HCT116 (cell line): ENCODE data around the gene RNF144B. TPM values are rescaled to one million over a fixed set of nuclear protein-coding genes. Genes with fewer than 3 reads are reported as not detected.

Source experiments
- ATAC-seq: fragments of 200-7000 bp; cut with Tn5 transposase; 2 replicates; pipeline ENCODE4 v1.9.1; 2020; ENCODE audit warnings: mild to moderate bottlenecking, moderate library complexity
- BruUV-seq: library from RNA; stranded (reverse); fragments of 400-500 nt; replicated peaks from 2 replicates; lab custom pipeline; 2021; lab: Mats Ljungman, UMichigan
- CTCF ChIA-PET: fragments of 300-600 bp; sonication (Branson Sonifier 250); formaldehyde crosslinking; loops from one replicate; lab custom pipeline; 2021; ENCODE audit warnings: antibody characterized with exemption; lab: Charles Lee
- POLR2A ChIA-PET: fragments of 300-600, 350-600 bp; sonication (Branson Sonifier 250); formaldehyde crosslinking; loops from one replicate; lab custom pipeline; 2021; ENCODE audit warnings: antibody characterized with exemption; lab: Charles Lee
- RAD21 ChIA-PET, 2 experiments: fragments of 300-600 bp; sonication (Branson Sonifier 250); formaldehyde crosslinking; loops; one replicate each; lab custom pipeline; 2023; ENCODE audit warnings: low total read pairs in 2 of 2; ENCODE audit not compliant: uncharacterized antibody in 2 of 2, unreplicated experiment in 2 of 2, low non-redundant PET in 1 of 2; lab: Charles Lee
- DNase-seq: peaks from one replicate; pipeline ENCODE4 v3.0.0-alpha.2; 2010; ENCODE audit warnings: low read depth, low spot score
- H2AFZ ChIP-seq: fragments of 200-600 bp; shearing (Covaris generic), sonication (generic); 2 replicates; pipeline ENCODE4 v1.6.1; 2017; ENCODE audit warnings: low read depth, mixed run types, mixed read lengths, antibody characterized with exemption, low read length; ENCODE audit not compliant: poor library complexity, severe bottlenecking
- H3K27ac ChIP-seq: 2 replicates; pipeline ENCODE4 v1.5.1; 2012; ENCODE audit warnings: low read depth, low read length
- H3K27me3 ChIP-seq: fragments of 200-600 bp; sonication (generic); 2 replicates; pipeline ENCODE4 v1.6.1; 2016; ENCODE audit warnings: mixed run types, low read length, mixed read lengths; ENCODE audit not compliant: insufficient read depth
- H3K36me3 ChIP-seq, 2 experiments: fragments of 200-500 bp in 1 of 2; fragments of 200-600 bp in 1 of 2; sonication (Bioruptor generic) in 1 of 2; sonication (generic) in 1 of 2; 2 replicates each; pipeline versions ENCODE4 v1.5.1 to v1.6.1; 2014 to 2016; ENCODE audit warnings: low read length in 2 of 2, inconsistent platforms in 1 of 2, mixed read lengths in 1 of 2, mixed run types in 1 of 2; ENCODE audit not compliant: insufficient read depth in 2 of 2, control insufficient read depth in 1 of 2
- H3K4me1 ChIP-seq, 2 experiments: fragments of 200-600 bp in 1 of 2; sonication (generic) in 1 of 2; 2 replicates each; pipeline versions ENCODE4 v1.5.1 to v1.6.1; 2012 to 2017; ENCODE audit warnings: low read length in 2 of 2, inconsistent platforms in 1 of 2, mild to moderate bottlenecking in 1 of 2, mixed read lengths in 1 of 2, mixed run types in 1 of 2, moderate library complexity in 1 of 2; ENCODE audit not compliant: insufficient read depth in 2 of 2, control insufficient read depth in 1 of 2
- H3K4me2 ChIP-seq: fragments of 200-600 bp; sonication (generic); 2 replicates; pipeline ENCODE4 v1.6.1; 2017; ENCODE audit warnings: mixed run types, low read length, mixed read lengths
- H3K4me3 ChIP-seq, 2 experiments: fragments of 200-600 bp in 1 of 2; sonication (generic) in 1 of 2; replicated peaks in 1 of 2; 2 replicates each; pipeline ENCODE4 v1.5.1; 2011 to 2016; ENCODE audit warnings: low read length in 2 of 2, control low read depth in 1 of 2, low read depth in 1 of 2, mild to moderate bottlenecking in 1 of 2, mixed read lengths in 1 of 2, mixed run types in 1 of 2
- H3K79me2 ChIP-seq: fragments of 200-600 bp; sonication (generic); 2 replicates; pipeline ENCODE4 v1.6.1; 2017; ENCODE audit warnings: mild to moderate bottlenecking, mixed run types, low read length, moderate library complexity, mixed read lengths; ENCODE audit not compliant: insufficient read depth
- H3K9ac ChIP-seq: fragments of 200-600 bp; sonication (generic); 2 replicates; pipeline ENCODE4 v1.6.1; 2016; ENCODE audit warnings: low read length, mixed read lengths
- H3K9me2 ChIP-seq: fragments of 200-600 bp; sonication (generic), shearing (Covaris generic); 2 replicates; pipeline ENCODE4 v1.6.1; 2017; ENCODE audit warnings: mixed run types, mild to moderate bottlenecking, moderate library complexity; ENCODE audit not compliant: insufficient read depth
- H3K9me3 ChIP-seq, 2 experiments: fragments of 200-500 bp in 1 of 2; fragments of 200-600 bp in 1 of 2; sonication (Bioruptor generic) in 1 of 2; sonication (generic) in 1 of 2; 2 replicates each; pipeline ENCODE4 v1.6.1; 2014 to 2017; ENCODE audit warnings: low read length in 2 of 2, mixed read lengths in 2 of 2, inconsistent platforms in 1 of 2, low read depth in 1 of 2, mild to moderate bottlenecking in 1 of 2, mixed run types in 1 of 2, moderate library complexity in 1 of 2; ENCODE audit not compliant: control insufficient read depth in 1 of 2, insufficient read depth in 1 of 2
- H4K20me1 ChIP-seq: fragments of 200-600 bp; sonication (generic), shearing (Covaris generic); 2 replicates; pipeline ENCODE4 v1.6.1; 2017; ENCODE audit warnings: mixed run types, mild to moderate bottlenecking, moderate library complexity; ENCODE audit not compliant: insufficient read depth
- CBX3 ChIP-seq: IDR thresholded peaks from 2 replicates; pipeline ENCODE4 v1.6.1; 2012; ENCODE audit warnings: low read depth
- CTCF ChIP-seq, 3 experiments: fragments of 200-600 bp in 1 of 3; sonication (generic) in 1 of 3; IDR thresholded peaks in 2 of 3; conservative IDR thresholded peaks in 1 of 3; 2 replicates each; pipeline ENCODE4 v1.5.1; 2012 to 2017; ENCODE audit warnings: low read depth in 2 of 3, low read length in 2 of 3, antibody characterized with exemption in 1 of 3, borderline replicate concordance in 1 of 3, control low read depth in 1 of 3, mild to moderate bottlenecking in 1 of 3, mixed read lengths in 1 of 3, mixed run types in 1 of 3, moderate library complexity in 1 of 3; ENCODE audit not compliant: insufficient read depth in 1 of 3
- EGR1 ChIP-seq: IDR thresholded peaks from 2 replicates; pipeline ENCODE4 v1.6.1; 2012; ENCODE audit warnings: low read depth
- EZH2 ChIP-seq: fragments of 200-600 bp; sonication (generic); IDR thresholded peaks from 2 replicates; pipeline ENCODE4 v1.6.1; 2017; ENCODE audit warnings: antibody characterized with exemption, mixed run types
- EZH2phosphoT487 ChIP-seq: fragments of 200-600 bp; IDR thresholded peaks from 2 replicates; pipeline ENCODE4 v1.6.1; 2018; ENCODE audit warnings: antibody characterized with exemption, borderline replicate concordance
- JUND ChIP-seq: IDR thresholded peaks from 2 replicates; pipeline ENCODE4 v1.6.1; 2012
- POLR2AphosphoS5 ChIP-seq: IDR thresholded peaks from 2 replicates; pipeline ENCODE4 v1.6.1; 2011; ENCODE audit warnings: mild to moderate bottlenecking, low read depth, low read length, moderate library complexity
- REST ChIP-seq: IDR thresholded peaks from 2 replicates; pipeline ENCODE4 v1.6.1; 2012; ENCODE audit warnings: low read depth
- SP1 ChIP-seq: IDR thresholded peaks from 2 replicates; pipeline ENCODE4 v1.6.1; 2012; ENCODE audit warnings: low read depth
- SRF ChIP-seq: IDR thresholded peaks from 2 replicates; pipeline ENCODE4 v1.6.1; 2012; ENCODE audit warnings: low read depth
- ZBTB33 ChIP-seq: IDR thresholded peaks from 2 replicates; pipeline ENCODE4 v1.6.1; 2011; ENCODE audit warnings: mild to moderate bottlenecking, low read length, moderate library complexity; ENCODE audit not compliant: insufficient replicate concordance; ENCODE audit errors: extremely low read depth
- ZNF274 ChIP-seq: fragments of 200-500 bp; sonication (Bioruptor generic); IDR thresholded peaks from 2 replicates; pipeline ENCODE4 v1.6.1; 2014; ENCODE audit warnings: mild to moderate bottlenecking, low read depth, low read length, inconsistent platforms
- intact Hi-C: fragments of 100-400 bp; cut with micrococcal nuclease; formaldehyde crosslinking; loops from 2 replicates; pipeline ENCODE4 v1.10.0; 2022
- total RNA-seq: library from RNA; stranded (reverse); gene quantifications from one replicate; pipeline ENCODE4 v1.2.1, GENCODE V29; 2021; ENCODE audit not compliant: unreplicated experiment

RNF144B gene
- total RNA-seq, 1 experiment from 2014 or later: 2.1 TPM

- no peak overlapping the region for H3K27ac ChIP-seq
- H3K27me3 ChIP-seq: no peaks in the 10 kb centered on the region
- no peak overlapping the region for H3K4me3 ChIP-seq
- no peak overlapping the region for H3K9ac ChIP-seq
- no peaks in the 10 kb centered on the region for H3K9me3 ChIP-seq
- POLR2A ChIA-PET: interaction anchor here (0.7 kb wide), 1 partner anchor 9 kb away, joined by 3 read pairs; no protein-coding TSS in a partner anchor
- intact Hi-C loops: no loop called here
- no peaks in the 10 kb centered on the region for H3K79me2 ChIP-seq
- CTCF ChIA-PET: no interaction called here
- H2AFZ ChIP-seq: no peak overlapping the region
- no peak for DNase-seq
- ATAC-seq: no peak
- no peaks in the 10 kb centered on the region for H3K9me2 ChIP-seq
- TF ChIP-seq CTCF (IDR thresholded peaks at IDR 0.05 in 2 of 3, conservative IDR thresholded peaks at IDR 0.05 in 1 of 3; ENCODE audit: borderline replicate concordance in 1 of 3, insufficient read depth in 1 of 3, low read depth in 2 of 3, low read length in 2 of 3) (no peak), JUND (no peak), EGR1 (no peak), EZH2 (no peak), POLR2AphosphoS5 (no peak), EZH2phosphoT487 (no peak), ZBTB33 (no peak), SP1 (no peak), REST (no peak), CBX3 (no peak), SRF (no peak), ZNF274 (no peak)
- H4K20me1 ChIP-seq: no peaks in the 10 kb centered on the region
- H3K4me1 ChIP-seq: no peaks in the 10 kb centered on the region
- RAD21 ChIA-PET: no interaction called here
- no peaks in the 10 kb centered on the region for H3K36me3 ChIP-seq
- H3K4me2 ChIP-seq: no peak overlapping the region
- BruUV-seq: no TSS peak
Measured at GRCh38 chr6:18395177-18395855, 8.2 kb downstream of the RNF144B start.
